K562 (cell line): ENCODE results near the gene DHDDS. TPM values are rescaled to one million over a fixed set of nuclear protein-coding genes. Genes with fewer than 3 reads are reported as not detected.

ENCODE experiments used
- CSDE1 ChIP-seq, 2 experiments: fragments of 450-650 bp; IDR thresholded peaks; 2 replicates each; pipeline ENCODE4 v1.6.1; 2016; ENCODE audit warnings: mild to moderate bottlenecking in 1 of 2
- DDX20 ChIP-seq: fragments of 450-650 bp; IDR thresholded peaks from 2 replicates; pipeline ENCODE4 v1.6.1; 2016; ENCODE audit warnings: missing genetic modification characterization, low read depth, mild to moderate bottlenecking, missing compliant biosample characterization, moderate library complexity
- KDM5B ChIP-seq: fragments of 200-600 bp; sonication (generic); IDR thresholded peaks from 2 replicates; pipeline ENCODE4 v1.6.1; 2012; ENCODE audit warnings: low read depth, mild to moderate bottlenecking, moderate library complexity, low read length, control low read depth, inconsistent platforms; ENCODE audit not compliant: insufficient replicate concordance
- KLF6 ChIP-seq: fragments of 250-450 bp; sonication (Bioruptor Pico); IDR thresholded peaks from 2 replicates; pipeline ENCODE4 v1.4.0; 2020; ENCODE audit warnings: mild to moderate bottlenecking, moderate library complexity, borderline replicate concordance
- SRF ChIP-seq, 2 experiments: fragments of 250-450, 450-650 bp in 1 of 2; sonication (Bioruptor Pico) in 1 of 2; sonication (generic) in 1 of 2; formaldehyde crosslinking; IDR thresholded peaks; 2 replicates each; pipeline versions ENCODE4 v1.5.0 to v1.5.1; 2020 to 2022; ENCODE audit warnings: mild to moderate bottlenecking in 1 of 2, missing genetic modification reagents in 1 of 2
- THRAP3 ChIP-seq: fragments of 450-650 bp; IDR thresholded peaks from 2 replicates; pipeline ENCODE4 v1.6.1; 2016; ENCODE audit warnings: mild to moderate bottlenecking, inconsistent platforms, borderline replicate concordance
- ZMIZ1 ChIP-seq, 2 experiments: fragments of 150-350 bp in 1 of 2; IDR thresholded peaks; 2 replicates each; pipeline ENCODE4 v1.6.1; 2012 to 2016; ENCODE audit warnings: low read depth in 2 of 2, low read length in 2 of 2, mild to moderate bottlenecking in 1 of 2, moderate library complexity in 1 of 2
- ZNF23 ChIP-seq: fragments of 250-450 bp; sonication (Bioruptor Pico); IDR thresholded peaks from 2 replicates; pipeline ENCODE4 v1.4.0; 2020; ENCODE audit warnings: mild to moderate bottlenecking
- ZNF551 ChIP-seq: fragments of 250-450 bp; sonication (Bioruptor Pico); IDR thresholded peaks from 2 replicates; pipeline ENCODE4 v1.5.0; 2021; ENCODE audit warnings: mild to moderate bottlenecking, moderate library complexity
- ZNF561 ChIP-seq: fragments of 450-650 bp; formaldehyde crosslinking; conservative IDR thresholded peaks from 2 replicates; pipeline ENCODE4 v1.4.0; 2020; ENCODE audit warnings: mild to moderate bottlenecking, moderate library complexity
- polyA plus RNA-seq, 8 experiments: library from polyadenylated mRNA; depleted of rRNA in 4 of 8; stranded (reverse) in 5 of 8; unstranded in 3 of 8; fragments of >200 nt; fragmentation: Nextera tagmentation in 2 of 8; fragmentation: Illumina TruSeq in 1 of 8; extraction: Ambion mirVana in 2 of 8; extraction: Trizol in 1 of 8; gene quantifications; 2 replicates each; pipeline versions ENCODE4 v1.2.1 to v1.2.3, GENCODE V29; 2011 to 2014; ENCODE audit warnings: inconsistent platforms in 1 of 8, missing spikeins in 1 of 8
- total RNA-seq, 7 experiments: library from RNA; depleted of rRNA in 6 of 7; stranded (reverse); fragments of >200 nt in 6 of 7; fragmentation: Illumina TruSeq in 2 of 7; extraction: Trizol in 2 of 7; gene quantifications; 2 replicates each; pipeline versions ENCODE4 v1.2.1 to v1.2.3, GENCODE V29; 2011 to 2021; ENCODE audit warnings: low replicate concordance in 1 of 7
- TF ChIP-seq, protein P1 (sequence below): fragments of 450-650 bp; formaldehyde crosslinking; IDR thresholded peaks from 2 replicates; pipeline ENCODE4 v1.4.0; 2020; ENCODE audit warnings: mild to moderate bottlenecking, moderate library complexity
- TF ChIP-seq, protein P2 (sequence below), 2 experiments: fragments of 450-650 bp; formaldehyde crosslinking in 1 of 2; IDR thresholded peaks; 2 replicates each; pipeline versions ENCODE4 v1.4.0 to v1.6.1; 2014 to 2020; ENCODE audit warnings: mild to moderate bottlenecking in 2 of 2, borderline replicate concordance in 1 of 2, low read depth in 1 of 2

DHDDS gene
- total and polyA plus RNA-seq, 9 of the 15 experiments (the other 6 are each of a cell fraction or from before 2014, with no cell fraction given) = 33.3 to 55.0 (median 44.3) TPM

- TF ChIP-seq, protein P1, sequence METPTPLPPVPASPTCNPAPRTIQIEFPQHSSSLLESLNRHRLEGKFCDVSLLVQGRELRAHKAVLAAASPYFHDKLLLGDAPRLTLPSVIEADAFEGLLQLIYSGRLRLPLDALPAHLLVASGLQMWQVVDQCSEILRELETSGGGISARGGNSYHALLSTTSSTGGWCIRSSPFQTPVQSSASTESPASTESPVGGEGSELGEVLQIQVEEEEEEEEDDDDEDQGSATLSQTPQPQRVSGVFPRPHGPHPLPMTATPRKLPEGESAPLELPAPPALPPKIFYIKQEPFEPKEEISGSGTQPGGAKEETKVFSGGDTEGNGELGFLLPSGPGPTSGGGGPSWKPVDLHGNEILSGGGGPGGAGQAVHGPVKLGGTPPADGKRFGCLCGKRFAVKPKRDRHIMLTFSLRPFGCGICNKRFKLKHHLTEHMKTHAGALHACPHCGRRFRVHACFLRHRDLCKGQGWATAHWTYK (CRISPR knock-in tag) = peak; percentile 44; the same call in 1 of the 2 replicates
- TF ChIP-seq ZNF561 (no peak), DDX20 (tag) (no peak), CSDE1 (IDR thresholded peaks at IDR 0.05) (peak in 1 of 2 experiments; percentile 87; a peak in 2 of 4 replicates), KDM5B (peak; percentile 22), ZNF23 (CRISPR knock-in tag) (no peak), SRF (CRISPR knock-in tag; IDR thresholded peaks at IDR 0.05) (no peak), KLF6 (CRISPR knock-in tag) (no peak), ZMIZ1 (IDR thresholded peaks at IDR 0.05; ENCODE audit: low read depth in 2 of 2, low read length in 2 of 2) (0 out of 4 replicates have a peak, but pooled peaks of 1 of the 2 experiments have one; percentile 10), ZNF551 (no peak), THRAP3 (no peak)
- TF ChIP-seq, protein P2, sequence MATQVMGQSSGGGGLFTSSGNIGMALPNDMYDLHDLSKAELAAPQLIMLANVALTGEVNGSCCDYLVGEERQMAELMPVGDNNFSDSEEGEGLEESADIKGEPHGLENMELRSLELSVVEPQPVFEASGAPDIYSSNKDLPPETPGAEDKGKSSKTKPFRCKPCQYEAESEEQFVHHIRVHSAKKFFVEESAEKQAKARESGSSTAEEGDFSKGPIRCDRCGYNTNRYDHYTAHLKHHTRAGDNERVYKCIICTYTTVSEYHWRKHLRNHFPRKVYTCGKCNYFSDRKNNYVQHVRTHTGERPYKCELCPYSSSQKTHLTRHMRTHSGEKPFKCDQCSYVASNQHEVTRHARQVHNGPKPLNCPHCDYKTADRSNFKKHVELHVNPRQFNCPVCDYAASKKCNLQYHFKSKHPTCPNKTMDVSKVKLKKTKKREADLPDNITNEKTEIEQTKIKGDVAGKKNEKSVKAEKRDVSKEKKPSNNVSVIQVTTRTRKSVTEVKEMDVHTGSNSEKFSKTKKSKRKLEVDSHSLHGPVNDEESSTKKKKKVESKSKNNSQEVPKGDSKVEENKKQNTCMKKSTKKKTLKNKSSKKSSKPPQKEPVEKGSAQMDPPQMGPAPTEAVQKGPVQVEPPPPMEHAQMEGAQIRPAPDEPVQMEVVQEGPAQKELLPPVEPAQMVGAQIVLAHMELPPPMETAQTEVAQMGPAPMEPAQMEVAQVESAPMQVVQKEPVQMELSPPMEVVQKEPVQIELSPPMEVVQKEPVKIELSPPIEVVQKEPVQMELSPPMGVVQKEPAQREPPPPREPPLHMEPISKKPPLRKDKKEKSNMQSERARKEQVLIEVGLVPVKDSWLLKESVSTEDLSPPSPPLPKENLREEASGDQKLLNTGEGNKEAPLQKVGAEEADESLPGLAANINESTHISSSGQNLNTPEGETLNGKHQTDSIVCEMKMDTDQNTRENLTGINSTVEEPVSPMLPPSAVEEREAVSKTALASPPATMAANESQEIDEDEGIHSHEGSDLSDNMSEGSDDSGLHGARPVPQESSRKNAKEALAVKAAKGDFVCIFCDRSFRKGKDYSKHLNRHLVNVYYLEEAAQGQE (IDR thresholded peaks at IDR 0.05; ENCODE audit: borderline replicate concordance) = peak; percentile 12; the same call in 1 of the 2 replicates
- TF ChIP-seq, protein P2 (CRISPR knock-in tag; IDR thresholded peaks at IDR 0.05; ENCODE audit: low read depth) = peak; percentile 54; the same call in 1 of the 2 replicates
These were observed 41.1 kb downstream of the DHDDS start (continued) for GRCh38 chr1:26472901-26473845.
